Stomach (tissue), 9 donors: ENCODE results near the gene FRAT1. TPM values are rescaled to one million over a fixed set of nuclear protein-coding genes. Genes with fewer than 3 reads are reported as not detected.

Experiments used
- DNase-seq, 2 donors: peaks; one replicate each; pipeline versions ENCODE4 v3.0.0 to v3.0.0-alpha.2; 2013 to 2019
- H3K27ac ChIP-seq, 5 donors: fragments of 200-600 bp in 4 of 5; sonication (generic) in 4 of 5; one replicate each; pipeline ENCODE4 v1.5.1; 2013 to 2019; ENCODE audit warnings: mild to moderate bottlenecking in 1 of 5, moderate library complexity in 1 of 5
- H3K27me3 ChIP-seq, 3 donors: fragments of 200-600 bp; sonication (generic); one replicate each; pipeline ENCODE4 v1.5.1; 2017 to 2019; ENCODE audit warnings: mixed run types in 1 of 3
- H3K36me3 ChIP-seq, 4 donors: fragments of 200-600 bp; sonication (generic); 1 replicate in 3 of 4; 2 replicates in 1 of 4; pipeline ENCODE4 v1.5.1; 2016 to 2019
- H3K4me1 ChIP-seq, 4 donors: fragments of 200-600 bp; sonication (generic); one replicate each; pipeline ENCODE4 v1.5.1; 2016 to 2019
- H3K4me3 ChIP-seq, 4 donors: fragments of 200-600 bp; sonication (generic) in 3 of 4; one replicate each; pipeline ENCODE4 v1.5.1; 2016 to 2019; ENCODE audit warnings: mild to moderate bottlenecking in 1 of 4
- H3K9me3 ChIP-seq, 4 donors: fragments of 200-600 bp; sonication (generic); one replicate each; pipeline ENCODE4 v1.5.1; 2016 to 2019
- CTCF ChIP-seq, 7 experiments: fragments of 450-650 bp in 4 of 7; fragments of 200-600 bp in 3 of 7; sonication (generic) in 3 of 7; IDR thresholded peaks; one replicate each; pipeline ENCODE4 v1.5.1; 2016 to 2019; ENCODE audit warnings: antibody characterized with exemption in 7 of 7, control low read depth in 2 of 7, mild to moderate bottlenecking in 1 of 7
- EP300 ChIP-seq: sonication (generic); formaldehyde crosslinking; IDR thresholded peaks from one replicate; pipeline ENCODE4 v1.6.1; 2017; ENCODE audit warnings: antibody characterized with exemption
- POLR2A ChIP-seq, 4 donors: fragments of 450-650 bp; IDR thresholded peaks; one replicate each; pipeline ENCODE4 v1.6.1; 2016; ENCODE audit warnings: antibody characterized with exemption in 4 of 4, control low read depth in 2 of 4, mild to moderate bottlenecking in 1 of 4, moderate library complexity in 1 of 4
- POLR2AphosphoS5 ChIP-seq, 3 donors: sonication (generic); formaldehyde crosslinking; IDR thresholded peaks; one replicate each; pipeline ENCODE4 v1.6.1; 2016; ENCODE audit warnings: antibody characterized with exemption in 3 of 3
- WGBS, 5 donors: extraction: QIAGEN DNeasy Blood & Tissue Kit in 3 of 5; methylation state at CpG; one replicate each; pipeline versions ENCODE4 v1.1.5 to v1.1.7; 2013 to 2018; 5-methylcytosine and 5-hydroxymethylcytosine counted together
- intact Hi-C: fragments of 100-400 bp; cut with DNase I; formaldehyde crosslinking; loops from one replicate; pipeline ENCODE4 v1.15.1; 2023; ENCODE audit warnings: low total_unique reads
- polyA plus RNA-seq, 3 donors: library from polyadenylated mRNA; stranded (reverse); fragments of 200-250 nt; gene quantifications; one replicate each; pipeline ENCODE4 v1.2.3, GENCODE V29; 2013
- total RNA-seq, 5 donors: library from RNA; depleted of rRNA; stranded (reverse); fragments of >200 nt; gene quantifications; one replicate each; pipeline versions ENCODE4 v1.1.0 to v1.2.3, GENCODE V29; 2014 to 2016
- donor health status: healthy with polysubstance abuse.
- donor health status: Bipolar disorder and iron deficiency.
- donor health status: healthy.

FRAT1 gene
- total and polyA plus RNA-seq, 8 donors: 1.8 to 26.4 (median 3.7) TPM; not detected in 1

DNA sequence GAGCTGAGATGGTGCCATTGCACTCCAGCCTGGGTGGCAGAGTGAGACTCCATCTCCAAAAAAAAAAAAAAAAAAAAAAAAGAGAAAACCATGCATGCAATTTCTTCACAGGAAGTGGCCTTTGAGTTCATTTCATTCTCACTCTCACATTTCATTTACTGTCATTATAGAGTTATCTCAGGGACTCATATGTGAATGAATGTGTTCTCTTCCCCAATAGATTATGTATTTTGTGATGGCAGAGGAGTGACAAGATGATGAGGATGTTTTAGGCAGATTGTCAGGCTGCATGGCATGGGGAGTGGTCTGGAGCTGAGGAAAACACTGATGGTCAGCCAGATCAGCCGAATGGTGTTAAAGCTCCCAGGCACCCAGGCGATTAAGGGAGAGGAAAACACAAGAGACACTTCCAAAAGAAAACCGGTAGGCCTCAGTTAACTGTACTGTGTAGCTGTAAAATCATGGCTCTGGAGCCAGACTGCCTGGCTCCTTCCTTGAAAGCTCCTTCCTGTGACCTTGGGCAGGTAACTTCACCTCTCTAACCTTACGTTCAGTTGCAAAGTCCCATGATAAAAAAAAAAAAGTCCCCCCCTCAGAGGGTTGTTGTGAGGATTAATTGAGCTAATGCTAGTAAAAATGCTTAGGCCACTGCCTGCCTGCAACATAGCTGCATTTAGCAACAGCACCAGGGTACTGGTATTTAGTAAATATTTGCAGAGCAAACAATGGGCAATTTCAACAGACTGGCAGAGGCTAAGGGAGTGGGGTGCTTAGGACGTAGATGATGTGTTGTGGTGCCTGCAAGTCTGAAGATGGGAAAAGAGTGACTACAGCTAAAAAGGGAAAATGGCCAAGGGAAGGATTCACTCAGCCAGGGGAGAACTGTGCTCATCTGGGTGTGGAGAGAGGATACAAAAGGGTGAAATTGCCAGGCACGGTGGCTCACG is 8.6 kb downstream of the FRAT1 start:
- Histone ChIP-seq H3K36me3 (peaks cover 0 to 25% (median 18%) of the 10 kb centered on the region in 4 donors), H3K27ac (peak overlapping the region; percentile 54 to 75 (median 70)), H3K27me3 (no peaks in the 10 kb centered on the region), H3K4me1 (peaks cover 46 to 75% (median 59%) of the 10 kb centered on the region in 4 donors), H3K4me3 (no peak overlapping the region), H3K9me3 (no peaks in the 10 kb centered on the region)
- DNase-seq: peak; percentile 40 to 67
- TF ChIP-seq CTCF (IDR thresholded peaks at IDR 0.05) (no peak), EP300 (no peak), POLR2AphosphoS5 (IDR thresholded peaks at IDR 0.05) (peak in 1 of 3 donors; percentile 29), POLR2A (IDR thresholded peaks at IDR 0.05) (no peak)
- WGBS, 5 donors: 33 to 56% (median 45%) methylated on average over 7 of the region's 7 CpGs
- intact Hi-C loops: no loop called here

- WGBS, 5 donors: 29 to 64% (median 46%) methylated on average over 3 of the region's 3 CpGs
- peak in 1 of 2 donors; percentile 27 for DNase-seq
- Histone ChIP-seq H3K27me3 (no peaks in the 10 kb centered on the region), H3K36me3 (peaks cover 0 to 25% (median 18%) of the 10 kb centered on the region in 4 donors), H3K4me3 (no peak overlapping the region), H3K4me1 (peaks cover 46 to 81% (median 69%) of the 10 kb centered on the region in 4 donors), H3K9me3 (no peaks in the 10 kb centered on the region), H3K27ac (peak overlapping the region; percentile 54 to 75 (median 70))
- TF ChIP-seq POLR2A (IDR thresholded peaks at IDR 0.05) (no peak), POLR2AphosphoS5 (IDR thresholded peaks at IDR 0.05) (peak in 1 of 3 donors; percentile 55), CTCF (IDR thresholded peaks at IDR 0.05) (no peak), EP300 (no peak)
- intact Hi-C loops: no loop called here
Measured at GRCh38 chr10:97328646-97329453, 9.8 kb downstream of the FRAT1 start.

GRCh38 chr10:97329766-97330165 is 10.7 kb downstream of the FRAT1 start:
- H3K9me3 ChIP-seq: no peaks in the 10 kb centered on the region
- no peaks in the 10 kb centered on the region for H3K27me3 ChIP-seq
- H3K4me3 ChIP-seq: peak overlapping the region in 1 of 4 donors; percentile 89
- H3K4me1 ChIP-seq: peaks cover 46 to 81% (median 69%) of the 10 kb centered on the region in 4 donors
- TF ChIP-seq POLR2AphosphoS5 (IDR thresholded peaks at IDR 0.05) (no peak), POLR2A (IDR thresholded peaks at IDR 0.05) (no peak), CTCF (IDR thresholded peaks at IDR 0.05) (no peak), EP300 (no peak)
- 73 to 83% (median 74%) methylated on average over 5 of the region's 5 CpGs for WGBS, 5 donors
- intact Hi-C loops: no loop called here
- H3K36me3 ChIP-seq: peaks cover 0 to 25% (median 18%) of the 10 kb centered on the region in 4 donors
- peak overlapping the region in 4 of 5 donors; percentile 36 to 75 (median 67) for H3K27ac ChIP-seq
- DNase-seq: no peak

- Histone ChIP-seq H3K4me3 (peak overlapping the region in 3 of 4 donors; percentile 79 to 89 (median 89)), H3K9me3 (no peaks in the 10 kb centered on the region), H3K27me3 (no peaks in the 10 kb centered on the region), H3K27ac (peak overlapping the region in 4 of 5 donors; percentile 93 to 98 (median 96)), H3K36me3 (peaks cover 0 to 25% (median 18%) of the 10 kb centered on the region in 4 donors), H3K4me1 (peaks cover 51 to 82% (median 76%) of the 10 kb centered on the region in 4 donors)
- 59 to 73% (median 60%) methylated on average over 6 of the region's 6 CpGs for WGBS, 5 donors
- no peak for DNase-seq
- TF ChIP-seq CTCF (IDR thresholded peaks at IDR 0.05): no peak
- TF ChIP-seq EP300: no peak
- no peak for TF ChIP-seq POLR2AphosphoS5 (IDR thresholded peaks at IDR 0.05)
- no peak for TF ChIP-seq POLR2A (IDR thresholded peaks at IDR 0.05)
- intact Hi-C loops: no loop called here
Measured at GRCh38 chr10:97331153-97331703, 12.2 kb downstream of the FRAT1 start.
